ENCODE results near the gene ZNF470. TPM values are rescaled to one million over a fixed set of nuclear protein-coding genes. Genes with fewer than 3 reads are reported as not detected.

ZNF470 gene
- total and polyA plus RNA-seq, 9 of the 15 experiments (the other 6 are each of a cell fraction or from before 2014, with no cell fraction given), result 0.03 TPM; not detected in 8

DNA sequence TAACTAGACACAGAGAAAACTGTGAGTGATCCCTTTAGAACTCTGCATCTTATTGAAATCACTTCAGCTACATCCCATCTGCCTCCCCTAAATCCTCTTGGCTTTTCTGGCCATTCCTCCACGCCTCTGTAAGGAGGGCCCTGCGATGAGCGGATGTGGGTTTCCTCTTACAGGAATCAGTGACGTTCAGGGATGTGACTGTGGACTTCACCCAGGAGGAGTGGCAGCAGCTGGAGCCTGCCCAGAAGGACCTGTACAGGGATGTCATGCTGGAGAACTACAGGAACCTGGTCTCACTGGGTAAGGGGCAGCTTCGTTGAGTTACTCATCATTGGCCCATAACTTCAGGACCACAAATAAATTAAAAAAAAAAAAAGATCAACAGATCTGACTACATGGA lies 46.4 kb downstream of the ZNF470 start:
- FAIRE-seq (no peak), ATAC-seq (no peak), DNase-seq (ENCODE audit: extremely low read depth in 1 of 4, low spot score in 3 of 4) (no peak)
- Histone ChIP-seq H3K4me2 (ENCODE audit: insufficient read depth, low read length) (no peak overlapping the region), H3K9ac (ENCODE audit: insufficient read depth in 1 of 2, low read depth in 2 of 2, low read length in 2 of 2) (no peak overlapping the region), H4K20me1 (replicated peaks; ENCODE audit: control insufficient read depth, insufficient read depth, low read length) (no peaks in the 10 kb centered on the region), H3K4me1 (replicated peaks in 1 of 2; ENCODE audit: control insufficient read depth in 2 of 2, insufficient read depth in 2 of 2, low read length in 2 of 2) (no peaks in the 10 kb centered on the region), H3K4me3 (no peak overlapping the region), H2AFZ (ENCODE audit: low read depth, low read length) (no peak overlapping the region), H3K9me3 (replicated peaks; ENCODE audit: control insufficient read depth, insufficient read depth, low read depth, low read length) (no peaks in the 10 kb centered on the region; the same call in 1 of the 2 replicates), H3K36me3 (ENCODE audit: control insufficient read depth, insufficient read depth, low read length) (no peaks in the 10 kb centered on the region), H3K27me3 (ENCODE audit: control insufficient read depth in 2 of 2, insufficient read depth in 2 of 2, low read length in 2 of 2) (no peaks in the 10 kb centered on the region), H3K79me2 (ENCODE audit: control insufficient read depth, insufficient read depth, low read length) (no peaks in the 10 kb centered on the region), H3K9me1 (ENCODE audit: control insufficient read depth, insufficient read depth, low read length) (no peaks in the 10 kb centered on the region), H3K27ac (ENCODE audit: extremely low read depth, low read depth, low read length) (no peak overlapping the region)
- intact Hi-C loops (cut with micrococcal nuclease) (no loop called here), in situ Hi-C loops (cut with MboI) (no loop called here)
- no TSS peak for BruUV-seq (replicated peaks)
- 0% methylated on average over 5 of the region's 5 CpGs for WGBS (ENCODE audit: insufficient coverage, low coverage, missing lambda C conversion rate)
- ChIA-PET CTCF (ENCODE audit: low intra/inter-chr PET ratio) (no interaction called here), POLR2A (interaction anchor here (0.8 kb wide), 1 partner anchor 603 kb away, joined by 6 read pairs; no protein-coding TSS in a partner anchor)
- TF ChIP-seq BMI1 (IDR thresholded peaks at IDR 0.05; ENCODE audit: low read length) (no peak), NRF1 (conservative IDR thresholded peaks at IDR 0.05 in 1 of 2, IDR thresholded peaks at IDR 0.05 in 1 of 2) (no peak), KDM4B (IDR thresholded peaks at IDR 0.05; ENCODE audit: borderline replicate concordance in 2 of 2, low read depth in 1 of 2) (no peak), NONO (IDR thresholded peaks at IDR 0.05; ENCODE audit: low read depth in 2 of 2, low read length in 1 of 2) (no peak), EHMT2 (IDR thresholded peaks at IDR 0.05) (no peak), TCFL5 (CRISPR knock-in tag; conservative IDR thresholded peaks at IDR 0.05) (no peak), SMARCB1 (IDR thresholded peaks at IDR 0.05; ENCODE audit: insufficient read length, low read depth) (no peak), ZNF347 (CRISPR knock-in tag; IDR thresholded peaks at IDR 0.05; ENCODE audit: low read depth) (no peak), KLF1 (tag; IDR thresholded peaks at IDR 0.05) (no peak), ZBTB9 (CRISPR knock-in tag; IDR thresholded peaks at IDR 0.05) (no peak), HEY1 (CRISPR knock-in tag; IDR thresholded peaks at IDR 0.05; ENCODE audit: borderline replicate concordance) (no peak), YY1 (IDR thresholded peaks at IDR 0.05; ENCODE audit: borderline replicate concordance in 1 of 3, control insufficient read depth in 1 of 3, extremely low read depth in 1 of 3, insufficient read depth in 3 of 3, insufficient read length in 1 of 3, insufficient replicate concordance in 2 of 3, low read depth in 1 of 3, low read length in 2 of 3) (no peak), SMARCA5 (IDR thresholded peaks at IDR 0.05) (no peak)
- TF ChIP-seq, protein P1, sequence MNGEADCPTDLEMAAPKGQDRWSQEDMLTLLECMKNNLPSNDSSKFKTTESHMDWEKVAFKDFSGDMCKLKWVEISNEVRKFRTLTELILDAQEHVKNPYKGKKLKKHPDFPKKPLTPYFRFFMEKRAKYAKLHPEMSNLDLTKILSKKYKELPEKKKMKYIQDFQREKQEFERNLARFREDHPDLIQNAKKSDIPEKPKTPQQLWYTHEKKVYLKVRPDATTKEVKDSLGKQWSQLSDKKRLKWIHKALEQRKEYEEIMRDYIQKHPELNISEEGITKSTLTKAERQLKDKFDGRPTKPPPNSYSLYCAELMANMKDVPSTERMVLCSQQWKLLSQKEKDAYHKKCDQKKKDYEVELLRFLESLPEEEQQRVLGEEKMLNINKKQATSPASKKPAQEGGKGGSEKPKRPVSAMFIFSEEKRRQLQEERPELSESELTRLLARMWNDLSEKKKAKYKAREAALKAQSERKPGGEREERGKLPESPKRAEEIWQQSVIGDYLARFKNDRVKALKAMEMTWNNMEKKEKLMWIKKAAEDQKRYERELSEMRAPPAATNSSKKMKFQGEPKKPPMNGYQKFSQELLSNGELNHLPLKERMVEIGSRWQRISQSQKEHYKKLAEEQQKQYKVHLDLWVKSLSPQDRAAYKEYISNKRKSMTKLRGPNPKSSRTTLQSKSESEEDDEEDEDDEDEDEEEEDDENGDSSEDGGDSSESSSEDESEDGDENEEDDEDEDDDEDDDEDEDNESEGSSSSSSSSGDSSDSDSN (IDR thresholded peaks at IDR 0.05; ENCODE audit: borderline replicate concordance in 1 of 2, low read depth in 2 of 2, low read length in 2 of 2), result no peak
- TF ChIP-seq, protein P2, sequence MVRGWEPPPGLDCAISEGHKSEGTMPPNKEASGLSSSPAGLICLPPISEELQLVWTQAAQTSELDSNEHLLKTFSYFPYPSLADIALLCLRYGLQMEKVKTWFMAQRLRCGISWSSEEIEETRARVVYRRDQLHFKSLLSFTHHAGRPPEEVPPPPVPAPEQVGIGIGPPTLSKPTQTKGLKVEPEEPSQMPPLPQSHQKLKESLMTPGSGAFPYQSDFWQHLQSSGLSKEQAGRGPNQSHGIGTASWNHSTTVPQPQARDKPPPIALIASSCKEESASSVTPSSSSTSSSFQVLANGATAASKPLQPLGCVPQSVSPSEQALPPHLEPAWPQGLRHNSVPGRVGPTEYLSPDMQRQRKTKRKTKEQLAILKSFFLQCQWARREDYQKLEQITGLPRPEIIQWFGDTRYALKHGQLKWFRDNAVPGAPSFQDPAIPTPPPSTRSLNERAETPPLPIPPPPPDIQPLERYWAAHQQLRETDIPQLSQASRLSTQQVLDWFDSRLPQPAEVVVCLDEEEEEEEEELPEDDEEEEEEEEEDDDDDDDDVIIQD (CRISPR knock-in tag; IDR thresholded peaks at IDR 0.05), result no peak
- TF ChIP-seq, protein P3, sequence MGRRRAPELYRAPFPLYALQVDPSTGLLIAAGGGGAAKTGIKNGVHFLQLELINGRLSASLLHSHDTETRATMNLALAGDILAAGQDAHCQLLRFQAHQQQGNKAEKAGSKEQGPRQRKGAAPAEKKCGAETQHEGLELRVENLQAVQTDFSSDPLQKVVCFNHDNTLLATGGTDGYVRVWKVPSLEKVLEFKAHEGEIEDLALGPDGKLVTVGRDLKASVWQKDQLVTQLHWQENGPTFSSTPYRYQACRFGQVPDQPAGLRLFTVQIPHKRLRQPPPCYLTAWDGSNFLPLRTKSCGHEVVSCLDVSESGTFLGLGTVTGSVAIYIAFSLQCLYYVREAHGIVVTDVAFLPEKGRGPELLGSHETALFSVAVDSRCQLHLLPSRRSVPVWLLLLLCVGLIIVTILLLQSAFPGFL (CRISPR knock-in tag; IDR thresholded peaks at IDR 0.05), result no peak

All from K562 (cell line).